IMR-90 (cell line): ENCODE results near the gene LY6G6D. TPM values are rescaled to one million over a fixed set of nuclear protein-coding genes. Genes with fewer than 3 reads are reported as not detected.
A peak's percentile ranks its signal among the peaks of the same experiment; 100 is the strongest.

Source experiments
- ATAC-seq: fragments of 200-7000 bp; cut with Tn5 transposase; 2 replicates; pipeline ENCODE4 v1.9.1; 2020; ENCODE audit warnings: low read depth, mild to moderate bottlenecking, moderate library complexity
- BruUV-seq: library from RNA; stranded (reverse); fragments of 400-500 nt; replicated peaks from 2 replicates; lab custom pipeline; 2021; lab: Mats Ljungman, UMichigan
- CTCF ChIA-PET: fragments of 300-600 bp; formaldehyde crosslinking; extraction: SDS; loops from one replicate; lab custom pipeline; 2021; ENCODE audit warnings: antibody characterized with exemption; lab: Yijun Ruan, JAX
- POLR2A ChIA-PET: fragments of 300-600 bp; sonication (Branson Sonifier 250); formaldehyde crosslinking; loops from one replicate; lab custom pipeline; 2022; ENCODE audit warnings: antibody characterized with exemption; ENCODE audit not compliant: unreplicated experiment; lab: Charles Lee
- DNase-seq: peaks from one replicate; pipeline ENCODE4 v3.0.0; 2013
- H2AFZ ChIP-seq: replicated peaks from 2 replicates; pipeline ENCODE3; 2013; ENCODE audit warnings: low read length, mild to moderate bottlenecking; ENCODE audit not compliant: poor library complexity
- H2AK5ac ChIP-seq: 2 replicates; pipeline ENCODE4 v1.6.1; 2013; ENCODE audit warnings: low read depth, low read length, inconsistent platforms
- H2AK9ac ChIP-seq: replicated peaks from 2 replicates; pipeline ENCODE3; 2013; ENCODE audit warnings: mild to moderate bottlenecking, low read depth, low read length, moderate library complexity; ENCODE audit not compliant: poor library complexity
- H2BK120ac ChIP-seq: 2 replicates; pipeline ENCODE4 v1.6.1; 2013; ENCODE audit warnings: low read depth, low read length, inconsistent platforms
- H2BK15ac ChIP-seq: 3 replicates; pipeline ENCODE4 v1.6.1; 2013; ENCODE audit warnings: low read depth, low read length, inconsistent platforms
- H2BK20ac ChIP-seq: 2 replicates; pipeline ENCODE4 v1.6.1; 2013; ENCODE audit warnings: low read depth, mild to moderate bottlenecking, inconsistent platforms, low read length, moderate library complexity
- H2BK5ac ChIP-seq: 2 replicates; pipeline ENCODE4 v1.6.1; 2013; ENCODE audit warnings: mild to moderate bottlenecking, low read depth, low read length, inconsistent platforms; ENCODE audit not compliant: poor library complexity, severe bottlenecking
- H3K14ac ChIP-seq: replicated peaks from 2 replicates; pipeline ENCODE4 v1.6.1; 2013; ENCODE audit warnings: low read depth, low read length, inconsistent platforms
- H3K18ac ChIP-seq: 2 replicates; pipeline ENCODE4 v1.6.1; 2013; ENCODE audit warnings: low read depth, low read length, control low read depth
- H3K23ac ChIP-seq: 2 replicates; pipeline ENCODE4 v1.6.1; 2013; ENCODE audit warnings: low read depth, low read length, inconsistent platforms
- H3K27ac ChIP-seq: 2 replicates; pipeline ENCODE4 v1.5.1; 2013; ENCODE audit warnings: mild to moderate bottlenecking, control low read depth, low read length; ENCODE audit not compliant: insufficient read depth
- H3K27me3 ChIP-seq: 2 replicates; pipeline ENCODE4 v1.6.1; 2013; ENCODE audit warnings: low read length; ENCODE audit not compliant: control insufficient read depth, insufficient read depth
- H3K36me3 ChIP-seq: 2 replicates; pipeline ENCODE4 v1.6.1; 2013; ENCODE audit warnings: low read length, mixed read lengths; ENCODE audit not compliant: control insufficient read depth, insufficient read depth
- H3K4ac ChIP-seq: 2 replicates; pipeline ENCODE4 v1.6.1; 2013; ENCODE audit warnings: low read depth, low read length, inconsistent platforms
- H3K4me1 ChIP-seq: 2 replicates; pipeline ENCODE4 v1.6.1; 2013; ENCODE audit warnings: low read length, mixed read lengths; ENCODE audit not compliant: control insufficient read depth, insufficient read depth
- H3K4me2 ChIP-seq: 2 replicates; pipeline ENCODE4 v1.6.1; 2013; ENCODE audit warnings: low read depth, mild to moderate bottlenecking, control low read depth, low read length, moderate library complexity
- H3K4me3 ChIP-seq: 2 replicates; pipeline ENCODE4 v1.5.1; 2013; ENCODE audit warnings: low read depth, mild to moderate bottlenecking, control low read depth, low read length, moderate library complexity; ENCODE audit not compliant: insufficient read depth
- H3K56ac ChIP-seq: 2 replicates; pipeline ENCODE4 v1.6.1; 2013; ENCODE audit warnings: low read length, inconsistent platforms; ENCODE audit not compliant: insufficient read depth; ENCODE audit errors: extremely low read depth
- H3K79me1 ChIP-seq, 2 experiments: 2 replicates each; pipeline ENCODE4 v1.6.1; 2013; ENCODE audit warnings: low read length in 2 of 2, inconsistent platforms in 1 of 2, low read depth in 1 of 2
- H3K9ac ChIP-seq: 2 replicates; pipeline ENCODE4 v1.6.1; 2013; ENCODE audit warnings: low read depth, low read length, control low read depth
- H3K9me1 ChIP-seq: 2 replicates; pipeline ENCODE4 v1.6.1; 2013; ENCODE audit warnings: low read length, inconsistent platforms; ENCODE audit not compliant: insufficient read depth
- H3K9me3 ChIP-seq: 2 replicates; pipeline ENCODE4 v1.6.1; 2013; ENCODE audit warnings: low read length; ENCODE audit not compliant: control insufficient read depth, insufficient read depth
- H4K20me1 ChIP-seq: 2 replicates; pipeline ENCODE4 v1.6.1; 2013; ENCODE audit warnings: low read length, inconsistent platforms; ENCODE audit not compliant: insufficient read depth
- H4K5ac ChIP-seq: 2 replicates; pipeline ENCODE4 v1.6.1; 2013; ENCODE audit warnings: mild to moderate bottlenecking, low read depth, low read length, control low read depth
- H4K8ac ChIP-seq, 2 experiments: 2 replicates each; pipeline ENCODE4 v1.6.1; 2013; ENCODE audit warnings: low read depth in 2 of 2, low read length in 2 of 2, control low read depth in 1 of 2, inconsistent platforms in 1 of 2
- H4K91ac ChIP-seq: 2 replicates; pipeline ENCODE4 v1.6.1; 2013; ENCODE audit warnings: low read depth, low read length, inconsistent platforms; ENCODE audit not compliant: insufficient read depth
- BHLHE40 ChIP-seq: fragments of 150-350 bp; IDR thresholded peaks from 2 replicates; pipeline ENCODE4 v1.6.1; 2016; ENCODE audit warnings: mild to moderate bottlenecking, low read depth, low read length
- CEBPB ChIP-seq: IDR thresholded peaks from 2 replicates; pipeline ENCODE4 v1.6.1; 2012; ENCODE audit warnings: low read depth, low read length, improper control_type of control experiment
- CHD1 ChIP-seq: IDR thresholded peaks from 2 replicates; pipeline ENCODE4 v1.6.1; 2012; ENCODE audit warnings: low read depth, low read length, improper control_type of control experiment
- MAZ ChIP-seq: IDR thresholded peaks from 2 replicates; pipeline ENCODE4 v1.6.1; 2012; ENCODE audit warnings: low read depth, mild to moderate bottlenecking, low read length, improper control_type of control experiment, moderate library complexity, borderline replicate concordance
- MXI1 ChIP-seq: IDR thresholded peaks from 2 replicates; pipeline ENCODE4 v1.6.1; 2012; ENCODE audit warnings: low read depth, mild to moderate bottlenecking, low read length, moderate library complexity, borderline replicate concordance
- NFE2L2 ChIP-seq: fragments of 150-350 bp; IDR thresholded peaks from 2 replicates; pipeline ENCODE4 v1.6.1; 2016; ENCODE audit warnings: low read depth, mild to moderate bottlenecking, low read length
- POLR2A ChIP-seq: IDR thresholded peaks from 2 replicates; pipeline ENCODE4 v1.6.1; 2012; ENCODE audit warnings: mild to moderate bottlenecking, low read depth, low read length
- RAD21 ChIP-seq: IDR thresholded peaks from 2 replicates; pipeline ENCODE4 v1.6.1; 2012; ENCODE audit warnings: low read length, improper control_type of control experiment
- RCOR1 ChIP-seq: IDR thresholded peaks from 2 replicates; pipeline ENCODE4 v1.6.1; 2012; ENCODE audit warnings: mild to moderate bottlenecking, low read length, improper control_type of control experiment; ENCODE audit not compliant: insufficient replicate concordance
- RFX5 ChIP-seq: IDR thresholded peaks from 2 replicates; pipeline ENCODE4 v1.8.0; 2012; ENCODE audit warnings: low read depth, mild to moderate bottlenecking, low read length, moderate library complexity
- SMC3 ChIP-seq: fragments of 150-350 bp; IDR thresholded peaks from 2 replicates; pipeline ENCODE4 v1.6.1; 2016; ENCODE audit warnings: low read depth, mild to moderate bottlenecking, antibody characterized with exemption, low read length, moderate library complexity
- USF2 ChIP-seq: fragments of 150-350 bp; IDR thresholded peaks from 2 replicates; pipeline ENCODE4 v1.6.1; 2017; ENCODE audit warnings: mild to moderate bottlenecking, antibody characterized with exemption, low read length, low read depth
- WGBS, 2 experiments: methylation state at CpG; one replicate each; pipeline versions ENCODE4 v1.1.5 to v1.1.7; 2013; ENCODE audit warnings: missing lambda C conversion rate in 2 of 2; ENCODE audit not compliant: insufficient read length in 1 of 2; ENCODE audit errors: extremely low coverage in 2 of 2; 5-methylcytosine and 5-hydroxymethylcytosine counted together
- dilution Hi-C: fragments of 300-500 bp; cut with HindIII; formaldehyde crosslinking; loops from one replicate; pipeline ENCODE4 v1.14.3; 2018; ENCODE audit warnings: low sequenced_read_pairs; ENCODE audit not compliant: unreplicated experiment
- in situ Hi-C: fragments of 300-500 bp; cut with MboI; formaldehyde crosslinking; loops from 3 replicates; pipeline ENCODE4 v1.14.3; 2019; ENCODE audit warnings: low sequenced_read_pairs, inconsistent platforms, mixed read lengths
- intact Hi-C: fragments of 100-400 bp; cut with micrococcal nuclease; formaldehyde crosslinking; loops from 2 replicates; pipeline ENCODE4 v1.10.0; 2022
- polyA plus RNA-seq, 3 experiments: library from polyadenylated mRNA; depleted of rRNA; stranded (reverse); fragments of >200 nt; gene quantifications; 2 replicates each; pipeline ENCODE4 v1.2.3, GENCODE V29; 2012; ENCODE audit warnings: low replicate concordance in 1 of 3
- total RNA-seq: library from RNA; depleted of rRNA; stranded (reverse); fragments of >200 nt; gene quantifications from 2 replicates; pipeline ENCODE4 v1.2.3, GENCODE V29; 2012
- TF ChIP-seq, protein P1 (sequence below): fragments of 150-350 bp; IDR thresholded peaks from 2 replicates; pipeline ENCODE4 v1.6.1; 2016; ENCODE audit warnings: low read depth, mild to moderate bottlenecking, low read length, moderate library complexity, borderline replicate concordance

LY6G6D gene
- total and polyA plus RNA-seq, 2 of the 4 experiments (the other 2 are of a cell fraction), result not detected

- peak within 1 kb of the TSS; percentile 93 for H2BK5ac ChIP-seq
- peak within 1 kb of the TSS; percentile 35 for H2AK5ac ChIP-seq
- peaks cover 10% of the 10 kb centered on the region for H3K9me1 ChIP-seq
- H4K5ac ChIP-seq, result peak within 1 kb of the TSS; percentile 91
- peak within 1 kb of the TSS; percentile 83 for H3K18ac ChIP-seq
- WGBS, 2 experiments, result 4% methylated on average over 29 of the region's 54 CpGs; no CpG with 5 or more reads in 1 of the 2 experiments
- H3K27ac ChIP-seq, result peak within 1 kb of the TSS; percentile 82
- peak within 1 kb of the TSS; percentile 79 to 97 for H4K8ac ChIP-seq
- peak within 1 kb of the TSS; percentile 77 for H4K91ac ChIP-seq
- no peak within 1 kb of the TSS for H2BK20ac ChIP-seq
- no TSS peak for BruUV-seq
- H3K4me2 ChIP-seq, result peak within 1 kb of the TSS; percentile 97
- peaks cover 21 to 36% of the 10 kb centered on the region in 2 experiments for H3K79me1 ChIP-seq
- peak; percentile 98 for DNase-seq
- peak within 1 kb of the TSS; percentile 92 for H2AFZ ChIP-seq
- 0 out of 2 replicates have a peak, but pooled peaks cover 7% of the 10 kb centered on the region for H4K20me1 ChIP-seq
- peak within 1 kb of the TSS; percentile 21; the same call in 1 of the 3 replicates for H2BK15ac ChIP-seq
- intact Hi-C loops (loop anchor here (1.0 to 2.0 kb wide), 3 partner anchors 28 to 131 kb away; no protein-coding TSS in a partner anchor), dilution Hi-C loops (no loop called here), in situ Hi-C loops (no loop called here)
- peak within 1 kb of the TSS; percentile 77 for H3K56ac ChIP-seq
- POLR2A ChIA-PET, result interaction anchor here (0.5 to 1.2 kb wide), 2 partner anchors 42 to 97 kb away, joined by 3 to 11 read pairs; partner anchors contain the start of gene C6orf47
- CTCF ChIA-PET, result interaction anchor here (0.7 to 1.3 kb wide), 3 partner anchors 13 to 88 kb away, joined by 3 read pairs; no protein-coding TSS in a partner anchor
- peak within 1 kb of the TSS; percentile 90 for H3K14ac ChIP-seq
- H3K9me3 ChIP-seq, result no peaks in the 10 kb centered on the region
- H3K4me1 ChIP-seq, result peaks cover 6% of the 10 kb centered on the region
- peak within 1 kb of the TSS; percentile 78 for H3K23ac ChIP-seq
- H3K9ac ChIP-seq, result peak within 1 kb of the TSS; percentile 77
- peak; percentile 94 for ATAC-seq
- peak within 1 kb of the TSS; percentile 70 for H3K4ac ChIP-seq
- peak within 1 kb of the TSS; percentile 67 for H3K4me3 ChIP-seq
- peak within 1 kb of the TSS; percentile 88 for H2AK9ac ChIP-seq
- H3K27me3 ChIP-seq, result no peaks in the 10 kb centered on the region
- peaks cover 10% of the 10 kb centered on the region for H3K36me3 ChIP-seq
- H2BK120ac ChIP-seq, result peak within 1 kb of the TSS; percentile 9
- TF ChIP-seq SMC3 (no peak), MAZ (peak; percentile 87; the same call in 1 of the 2 replicates), NFE2L2 (no peak), CHD1 (no peak), RFX5 (no peak), CEBPB (peak; percentile 100), MXI1 (peak; percentile 42; the same call in 1 of the 2 replicates), RCOR1 (no peak), BHLHE40 (peak; percentile 77), POLR2A (peak; percentile 91), RAD21 (no peak), USF2 (no peak)
- TF ChIP-seq, protein P1, sequence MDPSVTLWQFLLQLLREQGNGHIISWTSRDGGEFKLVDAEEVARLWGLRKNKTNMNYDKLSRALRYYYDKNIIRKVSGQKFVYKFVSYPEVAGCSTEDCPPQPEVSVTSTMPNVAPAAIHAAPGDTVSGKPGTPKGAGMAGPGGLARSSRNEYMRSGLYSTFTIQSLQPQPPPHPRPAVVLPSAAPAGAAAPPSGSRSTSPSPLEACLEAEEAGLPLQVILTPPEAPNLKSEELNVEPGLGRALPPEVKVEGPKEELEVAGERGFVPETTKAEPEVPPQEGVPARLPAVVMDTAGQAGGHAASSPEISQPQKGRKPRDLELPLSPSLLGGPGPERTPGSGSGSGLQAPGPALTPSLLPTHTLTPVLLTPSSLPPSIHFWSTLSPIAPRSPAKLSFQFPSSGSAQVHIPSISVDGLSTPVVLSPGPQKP, result no peak
Observed at GRCh38 chr6:31702819-31703716, 12.1 kb upstream of the LY6G6D start, which contains the start of gene ABHD16A. Gene ABHD16A, minus strand, starts transcription at chr6:31703324. Its CDS starts 43 bp downstream, at chr6:31703281.
